ENCODE results near the gene ATP8B4.

DNA sequence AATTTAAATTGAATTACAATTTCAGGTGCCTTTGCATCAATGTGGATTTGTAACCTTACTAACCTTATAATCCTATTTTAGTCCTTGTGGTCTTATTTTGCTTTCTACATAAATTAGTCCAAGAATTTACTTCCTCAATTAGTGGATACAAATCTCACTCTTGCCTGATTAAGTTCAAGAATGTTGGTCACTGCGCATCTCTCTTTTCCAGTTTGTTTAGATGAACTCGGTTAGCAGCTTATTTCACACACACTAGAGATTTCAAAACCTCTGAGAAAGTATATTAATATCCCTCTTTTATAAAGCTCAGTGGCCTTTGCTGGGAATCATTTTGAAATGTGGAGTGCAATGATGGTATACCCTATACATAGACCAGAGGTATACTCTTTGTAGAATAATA lies 254.8 kb downstream of the ATP8B4 start:
- TF ChIP-seq POLR2AphosphoS5 (IDR thresholded peaks at IDR 0.05; ENCODE audit: borderline replicate concordance, low read depth, low read length): no peak
- TF ChIP-seq EZH2 (IDR thresholded peaks at IDR 0.05): no peak
